ENCODE results near the gene SLC25A53.
"Not testable (repeated sequence)": the region's sequence is repeated elsewhere in the genome, so short reads cannot be mapped to it uniquely, and the experiment has no call there.

SLC25A53 gene

DNA sequence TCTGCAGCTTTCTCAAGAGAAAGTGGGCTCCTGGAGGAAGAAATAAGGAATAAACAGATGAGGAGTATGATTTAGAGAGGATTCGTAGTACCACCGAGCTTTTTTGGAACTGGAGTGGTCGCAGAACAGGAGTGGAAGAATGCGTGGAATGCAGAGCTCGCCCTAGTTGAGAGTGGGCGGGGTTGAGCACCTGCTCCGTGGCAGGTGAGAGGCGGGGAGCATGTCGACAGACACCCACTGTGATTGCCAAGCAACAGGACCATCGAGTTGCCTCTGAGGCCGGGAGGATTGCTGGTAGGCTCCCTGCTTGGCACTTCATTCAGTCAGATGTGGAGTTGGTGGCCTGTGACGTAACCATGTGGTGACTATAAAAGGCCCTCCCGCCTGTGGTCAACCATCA, 101.9 kb downstream of the SLC25A53 start:
- not testable (repeated sequence) for DNase-seq (ENCODE audit: low spot score)

Measured in CD4-positive, alpha-beta T cell treated with Interleukin-15 for 4 hours (primary cell).